Smooth muscle cell (in vitro differentiated cells): ENCODE data around the gene MADD. TPM values are rescaled to one million over a fixed set of nuclear protein-coding genes. Genes with fewer than 3 reads are reported as not detected.

Experiments used
- DNase-seq: peaks from one replicate; lab custom pipeline; 2025; ENCODE audit not compliant: unreplicated experiment; lab: John Stamatoyannopoulos, UW
- H2AFZ ChIP-seq: fragments of 200-600 bp; sonication (generic); 2 replicates; pipeline ENCODE4 v1.6.0; 2016; ENCODE audit warnings: antibody characterized with exemption, low read depth, mild to moderate bottlenecking
- H3F3A ChIP-seq: fragments of 200-600 bp; sonication (generic); 2 replicates; pipeline ENCODE4 v1.6.0; 2017; ENCODE audit warnings: antibody characterized with exemption, low read depth
- H3K27ac ChIP-seq: fragments of 200-600 bp; sonication (generic); 2 replicates; pipeline ENCODE4 v1.5.1; 2016; ENCODE audit warnings: low read depth, mild to moderate bottlenecking
- H3K27me3 ChIP-seq: fragments of 200-600 bp; sonication (generic); 2 replicates; pipeline ENCODE4 v1.6.1; 2016; ENCODE audit warnings: low read depth, mild to moderate bottlenecking
- H3K36me3 ChIP-seq: fragments of 200-600 bp; sonication (generic); 2 replicates; pipeline ENCODE4 v1.5.1; 2016; ENCODE audit warnings: low read depth
- H3K4me1 ChIP-seq: fragments of 200-600 bp; sonication (generic); 2 replicates; pipeline ENCODE4 v1.5.1; 2016; ENCODE audit warnings: low read depth
- H3K4me2 ChIP-seq: fragments of 200-600 bp; sonication (generic); 2 replicates; pipeline ENCODE4 v1.6.0; 2016; ENCODE audit warnings: mild to moderate bottlenecking
- H3K4me3 ChIP-seq: fragments of 200-600 bp; sonication (generic); 2 replicates; pipeline ENCODE4 v1.5.1; 2016; ENCODE audit warnings: mild to moderate bottlenecking
- H3K79me2 ChIP-seq: fragments of 200-600 bp; sonication (generic); 2 replicates; pipeline ENCODE4 v1.6.0; 2016; ENCODE audit warnings: low read depth, mild to moderate bottlenecking
- H3K9ac ChIP-seq: fragments of 200-600 bp; sonication (generic); 2 replicates; pipeline ENCODE4 v1.6.0; 2016; ENCODE audit warnings: low read depth
- H3K9me3 ChIP-seq: fragments of 200-600 bp; sonication (generic); replicated peaks from 2 replicates; pipeline ENCODE4 v1.5.1; 2016; ENCODE audit warnings: low read depth
- H4K20me1 ChIP-seq: fragments of 200-600 bp; sonication (generic); 2 replicates; pipeline ENCODE4 v1.6.0; 2016; ENCODE audit warnings: low read depth
- CTCF ChIP-seq: fragments of 200-600 bp; sonication (generic); IDR thresholded peaks from 2 replicates; pipeline ENCODE4 v1.5.1; 2017; ENCODE audit warnings: borderline replicate concordance, mild to moderate bottlenecking, antibody characterized with exemption; ENCODE audit not compliant: insufficient read depth, poor library complexity, severe bottlenecking
- WGBS: methylation state at CpG from one replicate; pipeline ENCODE4 v1.1.7; 2016; ENCODE audit warnings: low lambda C conversion rate; 5-methylcytosine and 5-hydroxymethylcytosine counted together
- polyA plus RNA-seq: library from polyadenylated mRNA; unstranded; fragments of >200 nt; fragmentation: Nextera tagmentation; extraction: Ambion mirVana; gene quantifications from 2 replicates; pipeline ENCODE4 v1.2.1, GENCODE V29; 2016
- total RNA-seq: library from RNA; depleted of rRNA; stranded (reverse); fragments of >200 nt; gene quantifications from 2 replicates; pipeline ENCODE4 v1.2.3, GENCODE V29; 2014

Gene MADD
- total and polyA plus RNA-seq, 2 experiments from 2014 or later = 13.1 to 24.2 TPM

DNA sequence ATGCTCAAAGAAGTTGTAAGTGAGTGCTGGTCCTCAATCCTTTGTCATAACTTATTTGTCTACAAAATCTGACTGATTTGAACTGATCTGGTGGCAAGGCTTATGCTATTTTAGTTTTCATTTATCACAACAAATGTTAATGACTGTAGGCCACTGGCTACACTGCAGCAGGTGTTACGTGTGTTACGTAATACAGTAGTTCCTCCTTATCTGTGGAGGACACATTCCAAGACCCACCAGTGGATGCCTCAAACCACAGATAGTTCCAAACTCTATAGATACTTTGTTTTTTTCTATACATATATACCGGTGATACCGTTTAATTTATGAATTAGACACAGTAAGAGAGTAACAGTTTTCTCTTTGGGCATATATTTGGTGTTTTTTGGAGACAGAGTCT lies 7.0 kb downstream of the MADD start:
- no peaks in the 10 kb centered on the region for H3F3A ChIP-seq
- H3K79me2 ChIP-seq = peaks cover 35% of the 10 kb centered on the region
- no peak overlapping the region for H3K27ac ChIP-seq
- H4K20me1 ChIP-seq = peaks cover 50% of the 10 kb centered on the region
- no peak overlapping the region for H2AFZ ChIP-seq
- no peak overlapping the region for H3K4me2 ChIP-seq
- WGBS = 97% methylated on average over 4 of the region's 4 CpGs
- peaks cover 2% of the 10 kb centered on the region for H3K4me1 ChIP-seq
- no peak overlapping the region for H3K9ac ChIP-seq
- no peak for TF ChIP-seq CTCF
- H3K4me3 ChIP-seq = no peak overlapping the region
- DNase-seq = no peak
- H3K36me3 ChIP-seq = peaks cover 14% of the 10 kb centered on the region
- no peaks in the 10 kb centered on the region for H3K9me3 ChIP-seq
- no peaks in the 10 kb centered on the region for H3K27me3 ChIP-seq

DNA sequence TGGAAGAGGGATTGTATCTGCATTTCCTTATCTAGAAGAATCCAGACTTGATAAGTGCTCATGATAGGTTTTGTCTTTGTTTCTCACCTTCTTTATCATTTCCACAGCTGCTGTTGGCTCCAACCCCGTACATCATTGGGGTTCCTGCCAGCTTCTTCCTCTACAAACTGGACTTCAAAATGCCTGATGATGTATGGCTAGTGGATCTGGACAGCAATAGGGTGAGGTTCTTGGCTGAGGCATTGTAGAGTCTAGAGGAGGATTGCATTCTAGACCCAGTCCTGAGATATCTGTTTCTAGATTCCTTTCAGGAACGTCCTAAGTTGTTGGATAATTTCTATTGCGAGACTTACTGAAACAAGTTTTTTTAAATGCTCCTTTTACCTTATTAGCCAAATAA lies 8.1 kb downstream of the MADD start:
- H3K36me3 ChIP-seq = peaks cover 22% of the 10 kb centered on the region
- H3K27ac ChIP-seq = no peak overlapping the region
- DNase-seq = no peak
- peaks cover 24% of the 10 kb centered on the region for H3K79me2 ChIP-seq
- H3K27me3 ChIP-seq = no peaks in the 10 kb centered on the region
- H2AFZ ChIP-seq = no peak overlapping the region
- H3K4me3 ChIP-seq = no peak overlapping the region
- H3F3A ChIP-seq = no peaks in the 10 kb centered on the region
- 94% methylated on average over 3 of the region's 3 CpGs for WGBS
- peaks cover 39% of the 10 kb centered on the region for H4K20me1 ChIP-seq
- no peaks in the 10 kb centered on the region for H3K9me3 ChIP-seq
- H3K4me1 ChIP-seq = no peaks in the 10 kb centered on the region
- no peak overlapping the region for H3K9ac ChIP-seq
- no peak for TF ChIP-seq CTCF
- no peak overlapping the region for H3K4me2 ChIP-seq

DNA sequence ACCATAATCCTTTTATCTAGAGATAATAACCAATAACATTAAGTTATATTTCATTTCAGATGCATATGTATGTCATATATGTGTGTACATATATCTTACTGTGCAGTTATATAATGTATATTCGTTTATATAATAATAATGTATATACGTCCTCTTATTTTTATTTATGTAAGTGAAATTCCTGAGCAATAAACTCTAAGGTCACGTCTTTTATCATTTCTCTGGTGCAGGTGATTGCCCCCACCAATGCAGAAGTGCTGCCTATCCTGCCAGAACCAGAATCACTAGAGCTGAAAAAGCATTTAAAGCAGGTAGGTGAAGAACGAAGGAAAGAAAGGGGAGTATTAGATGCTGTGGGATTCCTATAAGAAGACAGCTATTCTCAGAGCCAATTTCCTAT lies 8.8 kb downstream of the MADD start:
- Histone ChIP-seq H3K9ac (no peak overlapping the region), H3K4me3 (no peak overlapping the region), H3K27ac (no peak overlapping the region), H3K79me2 (peaks cover 17% of the 10 kb centered on the region), H4K20me1 (peaks cover 32% of the 10 kb centered on the region), H2AFZ (no peak overlapping the region), H3K9me3 (no peaks in the 10 kb centered on the region), H3F3A (no peaks in the 10 kb centered on the region), H3K4me1 (no peaks in the 10 kb centered on the region), H3K4me2 (no peak overlapping the region), H3K27me3 (no peaks in the 10 kb centered on the region), H3K36me3 (peaks cover 24% of the 10 kb centered on the region)
- no peak for DNase-seq
- 95% methylated on average over 4 of the region's 4 CpGs for WGBS
- no peak for TF ChIP-seq CTCF

GRCh38 chr11:47280099-47280498 lies 10.2 kb downstream of the MADD start:
- Histone ChIP-seq H3K4me2 (no peak overlapping the region), H3K79me2 (peaks cover 5% of the 10 kb centered on the region), H3F3A (no peaks in the 10 kb centered on the region), H2AFZ (no peak overlapping the region), H4K20me1 (peaks cover 19% of the 10 kb centered on the region), H3K4me3 (no peak overlapping the region), H3K36me3 (peaks cover 28% of the 10 kb centered on the region), H3K27ac (no peak overlapping the region), H3K9me3 (no peaks in the 10 kb centered on the region), H3K9ac (no peak overlapping the region), H3K27me3 (no peaks in the 10 kb centered on the region), H3K4me1 (no peaks in the 10 kb centered on the region)
- no peak for DNase-seq
- no peak for TF ChIP-seq CTCF
